HEK293 (cell line): ENCODE measurements around the gene RALY.

ENCODE experiments used
- CTCF ChIA-PET: fragments of 350-600 bp; formaldehyde crosslinking; extraction: SDS; loops from one replicate; lab custom pipeline; 2021; ENCODE audit warnings: antibody characterized with exemption; lab: Yijun Ruan, JAX
- POLR2A ChIA-PET: fragments of 300-600 bp; formaldehyde crosslinking; extraction: SDS; loops from one replicate; lab custom pipeline; 2020; ENCODE audit warnings: antibody characterized with exemption, inconsistent platforms; lab: Yijun Ruan, JAX
- H3K27ac ChIP-seq: fragments of 200-500 bp; sonication (Bioruptor generic); 2 replicates; pipeline ENCODE4 v1.5.1; 2014; ENCODE audit warnings: low read depth, low read length, control low read depth, inconsistent platforms; ENCODE audit errors: extremely low read depth
- H3K36me3 ChIP-seq, 2 experiments: fragments of 200-500 bp in 1 of 2; sonication (Bioruptor generic) in 1 of 2; 1 replicate in 1 of 2; 2 replicates in 1 of 2; pipeline ENCODE4 v1.5.1; 2014 to 2017; ENCODE audit warnings: inconsistent platforms in 2 of 2, low read length in 2 of 2; ENCODE audit not compliant: control insufficient read depth in 2 of 2, insufficient read depth in 1 of 2
- H3K4me1 ChIP-seq: fragments of 200-500 bp; sonication (Bioruptor generic); 2 replicates; pipeline ENCODE4 v1.5.1; 2014; ENCODE audit warnings: mild to moderate bottlenecking, low read length, inconsistent platforms; ENCODE audit not compliant: control insufficient read depth, insufficient read depth
- H3K4me3 ChIP-seq: 2 replicates; pipeline ENCODE4 v1.5.1; 2011; ENCODE audit warnings: low read depth, mild to moderate bottlenecking, control low read depth, low read length, moderate library complexity
- H3K9me3 ChIP-seq: fragments of 200-500 bp; sonication (Bioruptor generic); 2 replicates; pipeline ENCODE4 v1.5.1; 2014; ENCODE audit warnings: low read depth, low read length, inconsistent platforms; ENCODE audit not compliant: control insufficient read depth, insufficient read depth
- GLI2 ChIP-seq: fragments of 450-650 bp; formaldehyde crosslinking; IDR thresholded peaks from 2 replicates; pipeline ENCODE4; 2017; ENCODE audit warnings: missing biosample characterization, missing genetic modification characterization, low read depth, borderline replicate concordance
- GLI4 ChIP-seq: fragments of 450-650 bp; formaldehyde crosslinking; IDR thresholded peaks from 2 replicates; pipeline ENCODE4 v1.5.1; 2016; ENCODE audit warnings: missing biosample characterization, missing genetic modification characterization
- KLF17 ChIP-seq: fragments of 450-650 bp; formaldehyde crosslinking; IDR thresholded peaks from 2 replicates; pipeline ENCODE4 v1.5.1; 2016; ENCODE audit warnings: missing biosample characterization, missing genetic modification characterization
- KLF9 ChIP-seq: fragments of 450-650 bp; formaldehyde crosslinking; IDR thresholded peaks from 2 replicates; pipeline ENCODE4 v1.5.1; 2016; ENCODE audit warnings: missing biosample characterization, missing genetic modification characterization, low read depth
- MEIS1 ChIP-seq: sonication (generic); formaldehyde crosslinking; IDR thresholded peaks from 2 replicates; pipeline ENCODE4 v1.8.1; 2022; ENCODE audit warnings: missing genetic modification reagents, mild to moderate bottlenecking, borderline replicate concordance
- RBAK ChIP-seq: fragments of 450-650 bp; formaldehyde crosslinking; IDR thresholded peaks from 2 replicates; pipeline ENCODE4 v1.5.1; 2016; ENCODE audit warnings: missing biosample characterization, missing genetic modification characterization
- REST ChIP-seq: fragments of 450-650 bp; formaldehyde crosslinking; IDR thresholded peaks from 2 replicates; pipeline ENCODE4 v1.5.1; 2016; ENCODE audit warnings: missing biosample characterization, missing genetic modification characterization
- ZNF146 ChIP-seq: fragments of 450-650 bp; formaldehyde crosslinking; IDR thresholded peaks from 2 replicates; pipeline ENCODE4 v1.5.1; 2016; ENCODE audit warnings: missing biosample characterization, missing genetic modification characterization
- ZNF155 ChIP-seq: fragments of 450-650 bp; formaldehyde crosslinking; IDR thresholded peaks from 2 replicates; pipeline ENCODE4 v1.5.1; 2016; ENCODE audit warnings: missing biosample characterization, missing genetic modification characterization
- ZNF223 ChIP-seq: fragments of 450-650 bp; formaldehyde crosslinking; IDR thresholded peaks from 2 replicates; pipeline ENCODE4 v1.5.1; 2016; ENCODE audit warnings: missing biosample characterization, missing genetic modification characterization
- ZNF274 ChIP-seq, 2 experiments: fragments of 200-500 bp in 1 of 2; fragments of 450-650 bp in 1 of 2; sonication (Bioruptor generic) in 1 of 2; formaldehyde crosslinking in 1 of 2; IDR thresholded peaks; 2 replicates each; pipeline versions ENCODE4 v1.5.1 to v1.6.1; 2014 to 2016; ENCODE audit warnings: borderline replicate concordance in 1 of 2, inconsistent platforms in 1 of 2, low read length in 1 of 2, missing biosample characterization in 1 of 2, missing genetic modification characterization in 1 of 2
- ZNF292 ChIP-seq: fragments of 450-650 bp; formaldehyde crosslinking; IDR thresholded peaks from 2 replicates; pipeline ENCODE4 v1.5.1; 2016; ENCODE audit warnings: low read depth, missing biosample characterization, missing genetic modification characterization, borderline replicate concordance
- ZNF37A ChIP-seq: fragments of 450-650 bp; IDR thresholded peaks from 2 replicates; pipeline ENCODE4 v1.5.1; 2018; ENCODE audit warnings: missing biosample characterization, missing genetic modification characterization
- ZNF404 ChIP-seq: fragments of 450-650 bp; formaldehyde crosslinking; IDR thresholded peaks from 2 replicates; pipeline ENCODE4 v1.5.1; 2017; ENCODE audit warnings: missing biosample characterization, missing genetic modification characterization
- ZNF626 ChIP-seq: fragments of 450-650 bp; sonication (Bioruptor Pico); formaldehyde crosslinking; IDR thresholded peaks from 2 replicates; pipeline ENCODE4 v1.5.1; 2018; ENCODE audit warnings: missing biosample characterization, missing genetic modification characterization, inconsistent platforms
- ZNF629 ChIP-seq: fragments of 450-650 bp; formaldehyde crosslinking; IDR thresholded peaks from 2 replicates; pipeline ENCODE4 v1.5.1; 2017; ENCODE audit warnings: missing biosample characterization, missing genetic modification characterization
- ZNF692 ChIP-seq: fragments of 450-650 bp; formaldehyde crosslinking; IDR thresholded peaks from 2 replicates; pipeline ENCODE4 v1.5.1; 2016; ENCODE audit warnings: missing biosample characterization, missing genetic modification characterization
- ZNF76 ChIP-seq: fragments of 450-650 bp; formaldehyde crosslinking; IDR thresholded peaks from 2 replicates; pipeline ENCODE4; 2016; ENCODE audit warnings: low read depth, missing biosample characterization, missing genetic modification characterization, borderline replicate concordance
- ZNF768 ChIP-seq: fragments of 450-650 bp; formaldehyde crosslinking; IDR thresholded peaks from 2 replicates; pipeline ENCODE4 v1.5.1; 2018; ENCODE audit warnings: missing biosample characterization, mild to moderate bottlenecking, missing genetic modification characterization
- ZSCAN16 ChIP-seq: fragments of 450-650 bp; formaldehyde crosslinking; IDR thresholded peaks from 2 replicates; pipeline ENCODE4 v1.5.1; 2016; ENCODE audit warnings: missing biosample characterization, missing genetic modification characterization
- ZSCAN23 ChIP-seq: fragments of 450-650 bp; formaldehyde crosslinking; IDR thresholded peaks from 2 replicates; pipeline ENCODE4 v1.5.1; 2016; ENCODE audit warnings: missing biosample characterization, missing genetic modification characterization

Gene RALY

GRCh38 chr20:34099675-34100074 is 106.0 kb downstream of the RALY start:
- Histone ChIP-seq H3K36me3 (peaks cover 63 to 99% of the 10 kb centered on the region in 2 experiments), H3K9me3 (no peaks in the 10 kb centered on the region), H3K27ac (no peak overlapping the region), H3K4me3 (no peak overlapping the region), H3K4me1 (no peaks in the 10 kb centered on the region)
- TF ChIP-seq KLF9 (tag by site-specific recombination) (no peak), ZNF223 (no peak), RBAK (tag by site-specific recombination) (no peak), ZNF37A (tag by site-specific recombination) (no peak), ZNF626 (tag by site-specific recombination) (no peak), ZNF146 (tag by site-specific recombination) (no peak)
- ChIA-PET CTCF (interaction anchor here (1.2 kb wide), 1 partner anchor 147 kb away, joined by 3 read pairs; no protein-coding TSS in a partner anchor), POLR2A (interaction anchor here (0.9 to 5.5 kb wide), 2 partner anchors 9 to 12 kb away, joined by 3 to 31 read pairs; partner anchors contain the start of gene EIF2S2)

GRCh38 chr20:34100576-34100975 is 106.9 kb downstream of the RALY start:
- no peak overlapping the region for H3K4me3 ChIP-seq
- ChIA-PET POLR2A (interaction anchor here (1.1 to 5.5 kb wide), 2 partner anchors 9 to 12 kb away, joined by 4 to 31 read pairs; partner anchors contain the start of gene EIF2S2), CTCF (interaction anchor here (0.6 to 1.2 kb wide), 2 partner anchors 148 to 357 kb away, joined by 3 to 4 read pairs; no protein-coding TSS in a partner anchor)
- TF ChIP-seq KLF17 (tag by site-specific recombination) (no peak), ZSCAN16 (tag by site-specific recombination) (no peak), ZNF292 (tag by site-specific recombination) (no peak), REST (no peak), GLI2 (tag by site-specific recombination) (no peak)
- H3K27ac ChIP-seq = no peak overlapping the region
- peaks cover 60 to 99% of the 10 kb centered on the region in 2 experiments for H3K36me3 ChIP-seq
- no peaks in the 10 kb centered on the region for H3K9me3 ChIP-seq
- no peaks in the 10 kb centered on the region for H3K4me1 ChIP-seq

GRCh38 chr20:34102342-34102741 is 108.6 kb downstream of the RALY start:
- TF ChIP-seq ZNF76 (tag by site-specific recombination) = no peak
- TF ChIP-seq ZSCAN23 (tag by site-specific recombination) = no peak
- no peak for TF ChIP-seq GLI4 (tag by site-specific recombination)
- TF ChIP-seq MEIS1 (CRISPR knock-in tag) = no peak
- TF ChIP-seq ZNF404 = no peak
- TF ChIP-seq ZNF692 = no peak
- no peak for TF ChIP-seq ZNF274 (IDR thresholded peaks at IDR 0.05; ENCODE audit: low read length)
- TF ChIP-seq ZNF274 (tag by site-specific recombination; IDR thresholded peaks at IDR 0.05; ENCODE audit: borderline replicate concordance) = no peak
- no peak for TF ChIP-seq ZNF155 (tag by site-specific recombination)
- TF ChIP-seq ZNF768 = no peak
- no peak for TF ChIP-seq ZNF629 (tag by site-specific recombination)
- no peak overlapping the region for H3K4me3 ChIP-seq
- no peaks in the 10 kb centered on the region for H3K4me1 ChIP-seq
- peaks cover 56 to 93% of the 10 kb centered on the region in 2 experiments for H3K36me3 ChIP-seq
- H3K9me3 ChIP-seq = no peaks in the 10 kb centered on the region
- no peak overlapping the region for H3K27ac ChIP-seq
- CTCF ChIA-PET = interaction anchor here (0.8 to 1.3 kb wide), 3 partner anchors 9 to 34 kb away, joined by 3 to 6 read pairs (median 4); no protein-coding TSS in a partner anchor
- POLR2A ChIA-PET = interaction anchor here (5.5 kb wide), 1 partner anchor 10 kb away, joined by 31 read pairs; the partner anchor contains the start of gene EIF2S2
